GM21576 (cell line): ENCODE measurements around the gene CLIP2.
"Not testable (repeated sequence)": the region's sequence is repeated elsewhere in the genome, so short reads cannot be mapped to it uniquely, and the experiment has no call there.

Experiments used
- ATAC-seq: cut with Tn5 transposase; IDR thresholded peaks from one replicate; pipeline ENCODE4 v1.9.1; 2021; ENCODE audit warnings: mild to moderate bottlenecking, moderate library complexity; ENCODE audit not compliant: unreplicated experiment

Gene CLIP2

DNA sequence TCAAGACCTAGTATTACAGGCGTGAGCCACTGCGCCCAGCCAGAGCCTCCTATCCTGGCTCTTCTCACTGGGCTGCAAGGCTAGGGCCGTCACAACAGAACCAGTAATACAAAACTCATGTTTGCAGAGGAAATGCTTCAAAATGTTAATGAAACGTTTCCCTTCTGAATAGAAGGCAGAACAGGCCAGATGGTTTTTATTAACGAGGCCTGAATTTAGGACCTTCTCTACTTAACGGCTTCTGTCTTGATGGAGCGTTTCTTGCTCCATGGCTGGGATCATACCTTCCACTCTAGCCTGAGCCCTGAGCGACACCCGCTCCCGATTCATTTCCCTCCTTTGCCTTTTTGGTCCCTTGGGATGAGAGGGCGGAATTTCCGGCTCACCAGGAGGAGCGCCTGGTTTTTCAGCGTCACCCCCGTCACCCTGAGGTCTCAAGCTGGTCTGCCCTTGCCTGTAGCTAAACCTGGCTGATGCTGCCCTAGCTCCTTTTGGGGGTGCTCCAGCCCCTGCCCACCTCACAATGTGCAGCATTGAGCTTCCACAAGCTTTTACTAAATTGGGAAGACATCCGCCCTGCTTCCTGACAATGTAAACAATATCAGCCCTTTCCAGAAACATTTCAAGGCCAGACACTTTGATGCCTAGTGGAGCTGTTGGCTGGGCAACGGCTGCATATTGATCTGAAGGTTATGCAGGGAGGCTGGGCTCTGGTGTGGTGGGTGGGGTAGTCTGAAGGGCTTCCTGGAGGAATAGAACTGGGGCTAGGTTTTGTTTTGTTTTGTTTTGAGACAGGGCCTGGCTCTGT, 5.2 kb downstream of the CLIP2 start:
- no peak for ATAC-seq

DNA sequence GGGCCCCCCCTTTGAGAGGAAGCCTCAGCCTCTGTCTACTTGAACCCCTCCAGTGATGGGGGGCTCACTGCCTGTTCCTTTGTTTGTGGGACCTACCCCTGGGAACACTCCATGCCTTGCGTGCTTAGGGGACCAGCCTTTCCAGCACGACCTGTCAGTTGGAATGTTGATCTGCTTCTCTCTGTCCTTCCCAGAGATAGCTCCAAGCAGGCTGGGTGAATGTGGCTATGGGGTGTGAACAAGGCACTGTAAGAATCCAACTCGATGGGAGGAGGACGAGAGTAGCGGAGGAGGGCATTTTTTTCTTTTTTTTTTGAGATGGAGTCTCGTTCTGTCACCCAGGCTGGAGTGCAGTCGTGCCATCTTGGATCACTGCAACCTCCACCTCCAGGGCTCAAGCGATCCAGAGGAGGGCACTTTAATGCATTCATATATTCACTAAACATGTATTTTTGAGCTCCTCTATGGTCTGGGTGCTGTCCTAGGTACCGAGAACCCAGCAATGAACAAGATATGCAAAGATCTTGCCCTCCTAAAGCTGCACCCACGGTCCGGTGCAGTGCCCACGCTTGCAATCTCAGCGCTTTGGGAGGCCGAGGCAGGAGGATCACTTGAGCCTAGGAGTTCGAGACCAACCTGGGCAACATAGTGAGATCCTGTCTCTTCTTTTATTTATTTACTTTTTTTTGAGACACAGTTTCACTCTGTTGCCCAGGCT, 8.5 kb downstream of the CLIP2 start:
- no peak for ATAC-seq

DNA sequence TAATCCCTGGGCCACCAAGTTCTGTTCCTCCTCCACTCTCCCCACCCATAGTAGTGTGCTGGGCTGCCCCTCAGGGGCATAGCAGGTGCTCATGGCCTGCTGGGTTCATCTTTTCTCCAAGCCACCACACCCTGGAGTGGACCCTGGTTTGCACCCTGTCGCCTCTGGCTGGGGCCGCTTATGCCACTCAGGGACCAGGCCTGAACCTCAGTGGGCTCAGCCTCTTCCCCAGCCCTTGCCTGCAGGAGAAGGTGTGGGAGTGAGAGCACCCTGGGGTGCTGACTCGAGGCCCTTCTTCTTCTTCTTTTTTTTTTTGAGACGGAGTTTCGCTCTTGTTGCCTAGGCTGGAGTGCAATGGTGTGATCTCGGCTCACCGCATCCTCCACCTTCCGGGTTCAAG, 10.2 kb downstream of the CLIP2 start:
- ATAC-seq, result no peak

DNA sequence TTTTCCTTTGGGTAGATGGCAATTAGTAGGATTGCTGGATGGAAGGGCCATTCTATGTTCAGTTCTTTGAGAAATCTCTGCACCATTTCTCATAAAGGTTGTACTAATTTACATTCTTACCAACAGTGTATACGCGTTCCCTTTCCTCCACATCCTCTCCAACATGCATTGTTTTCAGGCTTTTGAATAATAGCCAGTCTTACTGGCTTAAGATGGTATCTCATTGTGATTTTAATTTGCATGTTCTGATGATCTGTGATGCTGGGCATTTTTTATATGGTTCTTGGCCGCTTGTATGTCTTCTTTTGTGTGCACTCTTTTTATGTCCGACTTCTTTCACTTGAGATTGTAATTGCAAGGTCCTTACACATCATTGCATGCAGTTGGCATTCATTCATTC, 11.7 kb downstream of the CLIP2 start:
- no peak for ATAC-seq

DNA sequence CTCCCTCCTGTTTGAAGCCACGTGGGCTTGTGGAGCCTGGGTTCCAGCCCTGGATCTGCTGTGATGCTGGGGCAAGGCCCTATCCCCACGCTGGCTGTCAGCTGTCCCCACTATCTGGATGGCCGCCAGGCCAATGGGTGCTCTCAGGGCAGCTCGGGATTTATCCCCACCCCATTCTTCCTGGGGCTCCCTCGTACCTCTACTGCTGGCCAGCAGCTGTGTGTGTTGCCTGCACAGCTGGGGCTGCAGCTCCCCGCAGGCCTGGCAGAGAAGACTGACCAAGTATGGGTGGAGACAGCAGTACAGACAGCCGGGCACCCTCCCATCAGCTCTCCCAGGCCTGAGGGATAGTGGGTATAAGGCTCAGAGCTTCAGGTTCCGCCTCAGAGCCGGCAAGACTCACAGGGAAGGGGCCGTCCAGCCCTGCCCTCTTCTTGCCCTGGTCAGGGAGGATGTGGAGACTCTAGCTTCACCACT, 13.6 kb downstream of the CLIP2 start:
- no peak for ATAC-seq

DNA sequence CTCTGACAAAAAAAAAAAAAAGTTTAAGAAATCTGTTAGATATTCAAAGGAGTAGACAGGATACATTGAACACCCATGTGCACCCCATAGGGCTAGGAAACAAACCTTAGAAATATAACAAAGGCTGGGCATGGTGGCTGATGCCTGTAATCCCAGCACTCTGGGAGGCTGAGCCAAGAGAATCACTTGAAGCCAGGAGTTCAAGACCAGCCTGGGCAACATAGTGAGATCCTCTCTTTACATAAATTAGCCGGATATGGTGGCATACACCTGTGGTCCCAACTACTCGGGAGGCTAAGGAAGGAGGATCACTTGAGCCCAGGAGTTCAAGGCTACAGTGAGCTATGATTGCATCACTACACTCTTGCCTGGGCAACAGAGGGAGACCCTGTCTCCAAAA, 15.3 kb downstream of the CLIP2 start:
- ATAC-seq, result no peak

DNA sequence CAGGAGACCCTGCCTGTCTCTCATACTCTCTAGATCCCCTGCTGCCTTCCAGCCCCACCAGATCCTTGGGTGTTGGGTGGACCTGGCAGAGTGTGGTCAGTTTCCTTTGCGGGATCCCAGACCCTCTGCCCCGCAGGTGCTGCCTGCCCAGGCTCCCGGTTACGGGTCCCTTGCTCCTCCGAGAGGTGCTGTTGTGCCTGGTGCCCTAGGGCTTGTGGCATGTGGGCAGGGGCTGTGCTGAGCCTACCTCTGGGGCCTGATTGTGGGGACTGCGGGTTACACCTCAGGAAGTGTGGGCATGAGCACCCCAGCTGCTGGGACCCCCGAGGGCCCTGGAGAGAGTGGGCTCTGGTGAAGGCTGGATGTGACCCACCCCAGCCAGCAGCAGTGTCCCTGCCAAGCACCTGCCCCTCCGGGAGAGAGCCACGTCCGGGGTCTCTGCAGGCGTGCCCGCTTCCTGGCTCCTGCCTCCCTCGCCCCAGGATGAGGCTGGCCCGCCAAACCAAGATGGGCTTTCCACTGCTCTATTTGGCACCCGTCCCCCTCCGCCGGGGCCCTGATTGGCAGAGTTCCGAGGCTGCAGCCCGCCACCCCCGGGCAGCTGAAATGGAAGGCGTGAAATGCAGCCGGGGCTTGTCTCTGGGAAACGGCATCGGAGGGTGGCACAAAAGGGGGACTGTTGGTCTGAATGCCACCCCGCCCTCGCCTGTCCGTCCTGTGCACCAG, 17.0 kb downstream of the CLIP2 start:
- no peak for ATAC-seq

DNA sequence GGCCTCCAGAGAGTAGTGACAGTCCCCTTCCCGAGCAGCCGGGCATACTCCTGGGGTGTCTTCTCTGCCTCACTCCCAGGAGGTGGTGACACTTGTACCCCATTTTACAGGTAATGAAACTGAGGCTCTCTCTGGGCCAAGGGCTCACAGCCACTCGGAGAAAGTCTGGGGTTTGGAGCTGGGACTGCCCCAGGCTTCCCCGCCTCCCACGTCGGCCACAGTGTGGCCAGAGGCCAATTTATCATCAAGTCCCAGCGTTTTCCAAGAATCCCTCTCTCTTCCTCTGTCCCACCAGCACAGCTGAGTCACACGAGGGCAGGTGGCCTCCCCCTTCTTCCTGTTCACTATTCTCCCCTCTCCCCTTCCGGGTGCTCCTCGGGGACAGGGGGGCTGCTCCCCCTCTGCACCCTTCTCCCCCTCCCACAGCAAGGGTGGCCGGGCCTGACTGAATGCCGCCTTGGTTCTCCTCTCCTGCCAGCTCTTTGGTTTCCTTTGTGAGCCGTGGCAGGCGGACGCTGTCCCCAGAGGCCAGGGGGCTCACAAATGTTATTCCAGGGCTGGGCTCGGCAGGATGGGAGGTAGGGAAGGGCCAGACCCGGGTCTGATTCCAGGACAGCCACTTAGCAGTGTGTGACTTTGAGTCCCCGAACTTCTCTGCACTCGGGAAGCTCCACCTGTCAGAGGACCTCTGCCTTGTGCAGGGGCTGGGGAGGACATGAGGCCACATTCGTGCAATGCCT, 17.7 kb downstream of the CLIP2 start:
- ATAC-seq, result no peak

DNA sequence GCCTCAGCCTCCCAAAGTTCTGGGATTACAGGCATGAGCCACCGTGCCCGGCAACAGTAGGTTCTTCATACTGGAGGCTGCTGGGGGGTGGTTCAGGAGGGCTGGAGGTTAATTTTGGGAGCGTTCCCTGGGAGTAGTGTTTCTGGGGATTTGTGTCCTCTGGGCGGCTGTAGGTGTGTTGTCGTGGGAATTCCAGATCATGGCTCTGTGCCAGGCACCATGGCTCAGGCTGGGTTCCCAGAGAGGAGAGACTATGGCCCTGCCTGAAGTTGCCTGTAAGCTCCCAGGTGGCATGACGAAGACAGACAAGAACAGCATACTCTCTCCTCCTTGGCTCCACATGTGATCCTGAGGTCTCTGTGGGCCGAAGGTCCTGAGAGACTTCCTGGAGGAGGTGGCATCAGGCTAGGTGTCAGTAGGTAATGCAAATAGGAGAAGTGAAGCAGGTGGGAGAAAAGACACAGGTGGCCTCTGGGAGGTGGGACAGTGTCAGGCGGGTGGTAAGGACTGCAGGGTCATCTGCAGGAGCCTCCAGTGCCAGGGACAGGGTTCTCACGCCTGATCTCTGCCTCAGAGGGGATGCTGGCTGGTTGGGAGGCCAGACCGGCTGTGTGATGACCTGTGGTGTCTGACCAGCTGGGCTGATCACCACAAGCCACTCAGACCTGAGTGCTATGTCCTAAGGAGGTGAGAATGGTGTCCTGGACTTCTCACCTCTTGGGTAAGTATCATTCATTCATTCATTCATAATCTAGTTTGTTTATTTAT, 18.7 kb downstream of the CLIP2 start:
- ATAC-seq, result no peak

DNA sequence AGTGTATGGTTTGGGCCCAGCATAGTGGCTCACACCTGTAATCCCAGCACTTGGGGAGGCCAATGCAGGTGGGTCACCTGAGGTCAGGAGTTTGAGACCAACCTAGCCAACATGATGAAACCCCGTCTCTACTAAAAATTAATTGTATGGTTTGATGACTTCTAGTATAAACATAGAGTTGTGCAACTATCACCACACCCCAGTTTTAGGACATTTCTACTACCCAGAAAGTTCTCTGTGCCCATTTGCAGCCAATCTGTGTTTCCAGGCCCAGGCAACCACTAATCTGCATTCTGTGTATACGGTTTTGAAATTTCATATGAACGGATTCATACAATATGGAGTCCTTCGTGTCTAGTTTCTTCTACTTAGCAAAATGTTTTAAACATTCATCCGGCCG, 20.0 kb downstream of the CLIP2 start:
- ATAC-seq, result no peak

DNA sequence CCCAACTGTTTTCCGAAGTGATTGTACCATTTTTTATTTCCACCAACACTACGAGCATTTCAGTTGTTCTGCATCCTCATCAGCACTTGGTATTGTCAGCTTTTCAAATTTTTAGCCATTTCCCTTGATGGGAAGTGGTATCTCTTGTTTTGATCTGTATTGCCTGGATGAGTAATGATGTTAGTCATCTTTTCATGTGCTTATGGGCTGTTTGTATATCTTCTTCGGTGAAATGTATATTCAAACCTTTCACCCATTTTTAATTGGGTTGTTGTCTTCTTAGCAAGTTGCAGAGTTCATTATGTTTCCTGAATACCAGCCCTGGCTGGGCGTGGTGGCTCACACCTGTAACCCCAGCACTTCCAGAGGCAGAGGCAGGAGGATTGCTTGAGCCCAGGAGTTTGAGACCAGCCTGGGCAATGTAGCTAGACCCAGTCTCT, 22.1 kb downstream of the CLIP2 start:
- ATAC-seq, result no peak

DNA sequence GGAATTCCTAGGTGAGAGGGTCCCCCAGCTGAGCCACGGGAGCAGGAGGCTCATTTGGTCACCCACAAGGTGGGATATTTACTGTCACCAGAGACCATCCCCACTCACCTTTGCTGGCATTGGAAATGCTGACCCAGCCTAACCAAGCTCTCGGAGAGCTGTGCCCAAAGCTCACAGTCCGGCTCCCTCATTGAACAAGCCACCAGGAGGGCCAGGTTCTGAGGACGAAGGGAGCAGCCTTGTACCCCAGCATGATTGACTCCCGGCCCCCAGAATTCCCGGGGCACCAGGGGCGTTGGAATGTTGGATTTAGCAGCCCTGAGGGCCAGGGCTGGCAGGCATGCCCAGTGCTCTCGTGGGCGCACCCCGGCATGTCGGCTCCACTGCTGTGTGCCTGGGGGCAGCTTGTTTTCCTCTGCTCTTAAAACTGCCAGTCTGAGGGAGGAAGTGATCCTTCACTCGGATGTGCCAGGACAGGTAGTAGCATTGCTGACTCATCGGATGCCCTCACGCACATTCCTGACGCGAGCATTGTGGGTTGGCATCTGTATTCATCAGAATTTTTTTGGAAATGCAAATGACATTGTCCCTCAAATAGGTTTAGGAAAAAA, 23.3 kb downstream of the CLIP2 start:
- no peak for ATAC-seq

DNA sequence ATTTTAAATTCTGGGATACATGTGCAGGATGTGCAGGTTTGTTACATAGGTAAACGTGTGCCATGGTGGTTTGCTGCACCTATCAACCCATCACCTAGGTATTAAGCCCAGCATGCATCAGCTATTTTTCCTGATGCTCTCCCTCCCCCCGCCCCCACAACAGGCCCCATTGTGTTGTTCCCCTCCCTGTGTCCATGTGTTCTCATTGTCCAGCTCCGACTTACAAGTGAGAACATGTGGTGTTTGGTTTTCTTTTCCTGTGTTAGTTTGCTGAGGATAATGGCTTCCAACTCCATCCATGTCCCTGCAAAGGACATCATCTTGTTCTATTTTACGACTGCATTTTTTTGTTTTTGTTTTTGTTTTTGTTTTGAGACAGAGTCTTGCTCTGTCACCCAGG, 26.7 kb downstream of the CLIP2 start:
- not testable (repeated sequence) for ATAC-seq

DNA sequence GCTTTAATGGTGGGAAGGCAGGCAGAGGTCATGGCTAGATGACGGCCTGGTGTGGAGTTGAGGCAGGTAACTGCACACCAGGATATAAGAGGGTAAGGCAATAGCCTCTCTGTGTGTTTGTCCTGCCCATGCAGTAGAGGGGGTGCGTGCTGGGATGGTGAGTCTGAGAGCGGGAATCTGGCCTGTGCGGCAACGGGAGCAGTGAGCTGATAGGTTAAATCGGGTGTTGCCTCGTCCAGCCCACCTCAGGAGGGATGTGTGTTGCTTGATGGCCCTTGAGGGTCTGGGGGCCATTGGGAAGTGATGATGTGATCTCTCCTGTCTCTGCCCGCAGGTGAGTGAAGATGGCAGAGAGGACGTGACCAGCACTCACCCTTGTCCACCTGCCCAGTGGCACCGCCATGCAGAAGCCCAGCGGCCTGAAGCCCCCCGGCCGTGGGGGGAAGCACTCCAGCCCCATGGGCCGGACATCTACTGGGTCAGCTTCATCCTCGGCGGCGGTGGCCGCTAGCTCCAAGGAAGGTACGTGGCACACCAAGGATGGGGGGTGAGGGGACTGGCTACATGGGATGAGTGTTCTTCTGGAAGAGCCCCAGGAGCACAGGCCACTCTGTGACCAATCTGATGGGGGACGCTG, 28.1 kb downstream of the CLIP2 start:
- ATAC-seq, result no peak

DNA sequence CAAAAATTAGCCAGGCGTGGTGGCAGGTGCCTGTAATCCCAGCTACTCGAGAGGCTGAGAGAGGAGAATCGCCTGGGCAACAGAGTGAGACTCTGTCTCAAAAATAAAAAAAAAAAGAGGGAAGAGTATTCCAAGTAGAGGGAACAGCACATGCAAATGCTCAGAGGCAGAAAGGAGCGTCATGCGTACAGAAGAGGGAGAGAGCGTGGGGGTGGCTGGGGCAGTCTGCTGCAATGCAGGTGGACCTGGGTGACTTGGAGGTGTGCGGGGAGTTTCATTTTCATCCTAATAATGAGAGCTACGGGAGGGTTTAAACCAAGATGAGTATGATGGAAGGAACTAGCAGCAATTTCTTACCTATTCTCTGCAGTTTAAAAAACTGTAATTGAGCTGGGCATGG, 28.8 kb downstream of the CLIP2 start:
- no peak for ATAC-seq

DNA sequence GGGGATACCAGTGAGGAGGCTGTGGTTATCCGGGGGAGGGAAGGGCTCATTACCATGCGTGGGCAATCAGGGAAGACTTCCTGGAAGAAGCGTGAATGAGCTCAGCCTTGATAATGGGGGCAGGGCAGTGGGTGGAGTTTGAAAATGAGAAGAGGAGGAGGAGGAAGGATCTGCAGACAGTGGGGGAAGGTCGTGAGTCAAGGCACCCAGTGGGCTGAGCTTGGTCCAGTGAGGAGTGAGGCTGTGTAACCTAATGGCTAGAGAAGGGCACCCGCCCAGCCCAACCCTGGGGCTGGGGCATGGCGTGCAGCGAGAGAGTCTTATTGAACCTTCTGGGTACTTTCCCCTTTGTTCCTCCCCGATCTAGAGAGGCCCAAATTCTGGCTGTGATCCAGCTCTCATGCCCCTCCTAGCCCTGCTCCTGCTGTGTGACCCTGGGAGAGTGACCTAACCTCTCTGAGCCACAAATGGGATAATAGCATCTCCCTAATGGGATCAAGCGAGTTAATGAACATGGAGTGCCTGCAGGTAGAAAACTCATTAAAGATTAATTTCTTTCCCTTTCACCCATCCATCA, 31.5 kb downstream of the CLIP2 start:
- no peak for ATAC-seq

DNA sequence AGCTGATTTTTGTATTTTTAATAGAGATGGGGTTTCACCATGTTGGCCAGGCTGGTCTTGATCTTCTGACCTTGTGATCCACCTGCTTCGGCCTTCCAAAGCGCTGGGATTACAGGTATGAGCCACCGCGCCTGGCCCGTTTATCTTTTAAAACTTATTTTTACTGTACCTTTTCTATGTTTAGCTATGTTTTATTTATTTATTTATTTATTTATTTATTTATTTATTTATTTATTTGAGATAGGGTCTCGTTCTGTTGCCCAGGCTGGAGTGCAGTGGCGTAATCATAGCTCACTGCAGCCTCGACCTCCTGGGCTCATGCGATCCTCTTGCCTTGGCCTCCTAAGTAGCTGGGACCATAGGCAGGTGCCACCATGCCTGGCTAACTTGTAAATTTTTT, 33.7 kb downstream of the CLIP2 start:
- not testable (repeated sequence) for ATAC-seq

DNA sequence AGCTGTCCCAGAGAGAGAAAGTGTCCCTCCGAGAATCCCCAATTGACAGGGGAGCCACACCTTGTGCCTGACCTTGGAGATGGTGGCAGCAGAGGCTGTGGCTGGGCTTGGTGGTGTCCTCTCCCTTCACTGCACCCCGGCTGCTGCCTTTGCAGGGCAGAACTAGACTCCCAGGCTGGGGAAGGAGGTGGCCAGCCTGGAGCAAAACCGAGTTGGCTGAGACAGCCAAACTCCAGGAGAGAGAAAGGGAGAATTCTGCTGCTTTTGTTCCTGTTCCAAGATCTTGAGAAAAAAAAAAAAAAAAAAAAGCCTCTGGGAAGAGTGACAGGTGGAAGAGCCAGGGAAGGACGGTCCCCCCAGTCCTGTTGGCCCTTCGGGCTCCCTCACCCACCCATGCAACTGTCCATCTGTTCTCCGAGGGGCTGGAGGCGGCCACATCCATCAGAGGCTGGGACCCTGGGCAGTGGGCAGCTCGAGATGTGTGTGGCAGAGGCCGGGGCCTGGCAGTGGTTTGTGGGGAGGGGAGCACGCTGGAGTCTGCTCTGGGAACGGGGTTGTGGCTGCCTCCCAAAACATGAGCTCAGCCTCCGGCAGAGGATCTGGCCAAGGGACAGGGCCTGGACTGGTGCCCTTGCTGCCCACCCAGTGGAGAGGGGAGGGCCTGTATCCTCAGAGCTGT, 35.5 kb downstream of the CLIP2 start:
- ATAC-seq, result no peak
